DND-41 (cell line): ENCODE data around the gene HPRT1.

Experiments
- ATAC-seq: fragments of 200-7000 bp; cut with Tn5 transposase; 3 replicates; pipeline ENCODE4 v1.9.1; 2021; ENCODE audit warnings: low read depth; ENCODE audit not compliant: insufficient read depth
- DNase-seq: peaks from one replicate; pipeline ENCODE4 v3.0.0-alpha.2; 2020
- H2AFZ ChIP-seq: 2 replicates; pipeline ENCODE4 v1.6.0; 2012; ENCODE audit warnings: low read depth, low read length
- H3K27ac ChIP-seq: 2 replicates; pipeline ENCODE4 v1.5.1; 2012; ENCODE audit warnings: low read length, inconsistent platforms
- H3K27me3 ChIP-seq: fragments of 200-600 bp; sonication (generic); 2 replicates; pipeline ENCODE4 v1.6.0; 2012; ENCODE audit warnings: low read length, mild to moderate bottlenecking, inconsistent platforms; ENCODE audit not compliant: insufficient read depth, poor library complexity
- H3K36me3 ChIP-seq: 2 replicates; pipeline ENCODE4 v1.5.1; 2012; ENCODE audit warnings: low read length, inconsistent platforms; ENCODE audit not compliant: insufficient read depth
- H3K4me1 ChIP-seq: 2 replicates; pipeline ENCODE4 v1.5.1; 2012; ENCODE audit warnings: mild to moderate bottlenecking, low read length; ENCODE audit not compliant: insufficient read depth
- H3K4me2 ChIP-seq: 2 replicates; pipeline ENCODE4 v1.6.0; 2012; ENCODE audit warnings: mild to moderate bottlenecking, moderate library complexity, low read length, inconsistent platforms; ENCODE audit not compliant: insufficient read depth
- H3K4me3 ChIP-seq, 2 experiments: fragments of 200-600 bp in 1 of 2; shearing (Covaris generic) in 1 of 2; 2 replicates each; pipeline ENCODE4 v1.5.1; 2012 to 2016; ENCODE audit warnings: inconsistent platforms in 2 of 2, low read length in 2 of 2, mild to moderate bottlenecking in 2 of 2, low read depth in 1 of 2, moderate library complexity in 1 of 2
- H3K79me2 ChIP-seq: 2 replicates; pipeline ENCODE4 v1.6.0; 2012; ENCODE audit warnings: low read length, inconsistent platforms; ENCODE audit not compliant: insufficient read depth
- H3K9ac ChIP-seq: 2 replicates; pipeline ENCODE4 v1.6.0; 2012; ENCODE audit warnings: low read depth, mild to moderate bottlenecking, inconsistent platforms, low read length, moderate library complexity
- H3K9me3 ChIP-seq: 2 replicates; pipeline ENCODE4 v1.5.1; 2012; ENCODE audit warnings: low read length, moderate library complexity, mild to moderate bottlenecking, inconsistent platforms; ENCODE audit not compliant: insufficient read depth, severe bottlenecking
- H4K20me1 ChIP-seq: 2 replicates; pipeline ENCODE4 v1.6.0; 2012; ENCODE audit warnings: low read length; ENCODE audit not compliant: insufficient read depth
- CTCF ChIP-seq: IDR thresholded peaks from 2 replicates; pipeline ENCODE4 v1.5.1; 2012; ENCODE audit warnings: borderline replicate concordance, low read length, moderate library complexity, mild to moderate bottlenecking; ENCODE audit not compliant: poor library complexity, severe bottlenecking; ENCODE audit errors: extremely low read depth
- EZH2 ChIP-seq: IDR thresholded peaks from 3 replicates; pipeline ENCODE4 v1.6.1; 2012; ENCODE audit warnings: borderline replicate concordance, low read depth, mild to moderate bottlenecking, moderate library complexity, low read length, inconsistent platforms; ENCODE audit not compliant: severe bottlenecking

Gene HPRT1

GRCh38 chrX:134547047-134547679, 87.2 kb downstream of the HPRT1 start:
- no peaks in the 10 kb centered on the region for H3K9me3 ChIP-seq
- peak overlapping the region; percentile 79 for H3K4me2 ChIP-seq
- 0 out of 2 replicates have a peak overlapping the region, but pooled peaks have one; percentile 95 for H3K9ac ChIP-seq
- no peak for ATAC-seq
- H3K27me3 ChIP-seq = no peaks in the 10 kb centered on the region
- H3K36me3 ChIP-seq = peaks cover 23% of the 10 kb centered on the region
- TF ChIP-seq EZH2 = no peak
- TF ChIP-seq CTCF = no peak
- peaks cover 28% of the 10 kb centered on the region for H3K79me2 ChIP-seq
- H3K4me1 ChIP-seq = peaks cover 60% of the 10 kb centered on the region
- H2AFZ ChIP-seq = no peak overlapping the region
- peak overlapping the region in 1 of 2 experiments; percentile 88; a peak in 1 of 4 replicates for H3K4me3 ChIP-seq
- no peak for DNase-seq
- H4K20me1 ChIP-seq = no peaks in the 10 kb centered on the region
- no peak overlapping the region for H3K27ac ChIP-seq

- H3K9me3 ChIP-seq = no peaks in the 10 kb centered on the region
- H3K27me3 ChIP-seq = no peaks in the 10 kb centered on the region
- H3K4me2 ChIP-seq = peak overlapping the region; percentile 79
- peak overlapping the region; percentile 49 to 88; a peak in 3 of 4 replicates for H3K4me3 ChIP-seq
- H2AFZ ChIP-seq = peak overlapping the region; percentile 84
- H3K79me2 ChIP-seq = peaks cover 28% of the 10 kb centered on the region
- H3K27ac ChIP-seq = peak overlapping the region; percentile 92
- H4K20me1 ChIP-seq = no peaks in the 10 kb centered on the region
- peaks cover 46% of the 10 kb centered on the region for H3K4me1 ChIP-seq
- H3K36me3 ChIP-seq = peaks cover 23% of the 10 kb centered on the region
- ATAC-seq (no peak), DNase-seq (peak; percentile 30)
- TF ChIP-seq CTCF (no peak), EZH2 (no peak)
- H3K9ac ChIP-seq = peak overlapping the region; percentile 95
These were observed 88.6 kb downstream of the HPRT1 start for GRCh38 chrX:134548257-134549201.
